ENCODE results near the gene VMO1.
"Not testable (repeated sequence)": the region's sequence is repeated elsewhere in the genome, so short reads cannot be mapped to it uniquely, and the experiment has no call there.

VMO1 gene

GRCh38 chr17:4786106-4786511 lies at the start of gene VMO1:
VMO1 (minus strand) TSS chr17:4786364; CDS start chr17:4786352, 12 bp downstream.
- Mint-ChIP-seq H3K4me1 (ENCODE audit: low read depth) (peaks cover 28% of the 10 kb centered on the region), H3K27ac (no peak within 1 kb of the TSS), H3K36me3 (no peaks in the 10 kb centered on the region)

GRCh38 chr17:4834681-4835020 lies 48.5 kb upstream of the VMO1 start:
- H3K4me3 Mint-ChIP-seq, result peak overlapping the region; percentile 94
- peaks cover 40% of the 10 kb centered on the region for H3K4me1 Mint-ChIP-seq (ENCODE audit: low read depth)
- peaks cover 8% of the 10 kb centered on the region for H3K36me3 Mint-ChIP-seq
- H3K27ac Mint-ChIP-seq, result peak overlapping the region; percentile 75
- H3K9me3 Mint-ChIP-seq (ENCODE audit: low read depth), result no peaks in the 10 kb centered on the region
- no peaks in the 10 kb centered on the region for H3K27me3 Mint-ChIP-seq

More at GRCh38 chr17:4786106-4786511, at the start of gene VMO1:
- H3K4me3 Mint-ChIP-seq, result peak within 1 kb of the TSS; percentile 35
- no peaks in the 10 kb centered on the region for H3K9me3 Mint-ChIP-seq (ENCODE audit: low read depth)
- peaks cover 25% of the 10 kb centered on the region for H3K27me3 Mint-ChIP-seq

GRCh38 chr17:4833941-4834680 lies 47.9 kb upstream of the VMO1 start:
- Mint-ChIP-seq H3K27ac (peak overlapping the region; percentile 75), H3K4me3 (peak overlapping the region; percentile 94), H3K4me1 (ENCODE audit: low read depth) (peaks cover 34% of the 10 kb centered on the region), H3K27me3 (no peaks in the 10 kb centered on the region), H3K9me3 (ENCODE audit: low read depth) (no peaks in the 10 kb centered on the region), H3K36me3 (peaks cover 3% of the 10 kb centered on the region)

GRCh38 chr17:4833178-4833940 lies 47.2 kb upstream of the VMO1 start, which contains the start of gene MINK1:
MINK1 (plus strand) TSS chr17:4833340; CDS start chr17:4833584, 244 bp downstream.
- Mint-ChIP-seq H3K4me1 (ENCODE audit: low read depth) (peaks cover 34% of the 10 kb centered on the region), H3K27ac (peak within 1 kb of the TSS; percentile 96), H3K9me3 (ENCODE audit: low read depth) (no peaks in the 10 kb centered on the region), H3K36me3 (peaks cover 3% of the 10 kb centered on the region), H3K4me3 (peak within 1 kb of the TSS; percentile 95), H3K27me3 (no peaks in the 10 kb centered on the region)

- H3K27me3 Mint-ChIP-seq; H3K9me3 Mint-ChIP-seq (ENCODE audit: low read depth); H3K36me3 Mint-ChIP-seq: not testable (repeated sequence)
- Mint-ChIP-seq H3K4me1 (ENCODE audit: low read depth) (peaks cover 32% of the 10 kb centered on the region), H3K27ac (peak overlapping the region; percentile 96), H3K4me3 (peak overlapping the region; percentile 95)
Observed at GRCh38 chr17:4832829-4833177, 46.6 kb upstream of the VMO1 start.

- Mint-ChIP-seq H3K9me3 (ENCODE audit: low read depth) (no peaks in the 10 kb centered on the region), H3K4me3 (no peak overlapping the region), H3K4me1 (ENCODE audit: low read depth) (no peaks in the 10 kb centered on the region), H3K27me3 (no peaks in the 10 kb centered on the region), H3K27ac (no peak overlapping the region), H3K36me3 (no peaks in the 10 kb centered on the region)
Observed at GRCh38 chr17:4827399-4827798, 41.2 kb upstream of the VMO1 start.

GRCh38 chr17:4823373-4824089 lies 37.4 kb upstream of the VMO1 start:
- no peak overlapping the region for H3K27ac Mint-ChIP-seq
- no peaks in the 10 kb centered on the region for H3K27me3 Mint-ChIP-seq
- H3K9me3 Mint-ChIP-seq (ENCODE audit: low read depth), result no peaks in the 10 kb centered on the region
- H3K36me3 Mint-ChIP-seq, result no peaks in the 10 kb centered on the region
- no peaks in the 10 kb centered on the region for H3K4me1 Mint-ChIP-seq (ENCODE audit: low read depth)
- no peak overlapping the region for H3K4me3 Mint-ChIP-seq

GRCh38 chr17:4822835-4823234 lies 36.7 kb upstream of the VMO1 start:
- H3K4me1 Mint-ChIP-seq (ENCODE audit: low read depth), result no peaks in the 10 kb centered on the region
- H3K9me3 Mint-ChIP-seq (ENCODE audit: low read depth), result no peaks in the 10 kb centered on the region
- H3K27me3 Mint-ChIP-seq, result no peaks in the 10 kb centered on the region
- H3K36me3 Mint-ChIP-seq, result no peaks in the 10 kb centered on the region
- no peak overlapping the region for H3K4me3 Mint-ChIP-seq
- no peak overlapping the region for H3K27ac Mint-ChIP-seq

GRCh38 chr17:4818276-4818675 lies 32.1 kb upstream of the VMO1 start:
- Mint-ChIP-seq H3K4me3 (no peak overlapping the region), H3K36me3 (no peaks in the 10 kb centered on the region), H3K27me3 (no peaks in the 10 kb centered on the region), H3K27ac (no peak overlapping the region), H3K4me1 (ENCODE audit: low read depth) (no peaks in the 10 kb centered on the region), H3K9me3 (ENCODE audit: low read depth) (no peaks in the 10 kb centered on the region)

- no peaks in the 10 kb centered on the region for H3K27me3 Mint-ChIP-seq
- H3K4me3 Mint-ChIP-seq, result no peak overlapping the region
- H3K4me1 Mint-ChIP-seq (ENCODE audit: low read depth), result no peaks in the 10 kb centered on the region
- H3K36me3 Mint-ChIP-seq, result peaks cover 2% of the 10 kb centered on the region
- H3K9me3 Mint-ChIP-seq (ENCODE audit: low read depth), result no peaks in the 10 kb centered on the region
- H3K27ac Mint-ChIP-seq, result no peak overlapping the region
Observed at GRCh38 chr17:4816826-4817225, 30.7 kb upstream of the VMO1 start.

GRCh38 chr17:4815043-4815675 lies 29.0 kb upstream of the VMO1 start:
- no peaks in the 10 kb centered on the region for H3K9me3 Mint-ChIP-seq (ENCODE audit: low read depth)
- peaks cover 1% of the 10 kb centered on the region for H3K4me1 Mint-ChIP-seq (ENCODE audit: low read depth)
- H3K36me3 Mint-ChIP-seq, result peaks cover 2% of the 10 kb centered on the region
- H3K27ac Mint-ChIP-seq, result no peak overlapping the region
- H3K4me3 Mint-ChIP-seq, result no peak overlapping the region
- H3K27me3 Mint-ChIP-seq, result no peaks in the 10 kb centered on the region

GRCh38 chr17:4812690-4813089 lies 26.5 kb upstream of the VMO1 start:
- Mint-ChIP-seq H3K27me3 (no peaks in the 10 kb centered on the region), H3K9me3 (ENCODE audit: low read depth) (no peaks in the 10 kb centered on the region), H3K4me3 (no peak overlapping the region), H3K4me1 (ENCODE audit: low read depth) (peaks cover 8% of the 10 kb centered on the region), H3K27ac (no peak overlapping the region), H3K36me3 (peaks cover 2% of the 10 kb centered on the region)

GRCh38 chr17:4811471-4811870 lies 25.3 kb upstream of the VMO1 start:
- no peaks in the 10 kb centered on the region for H3K9me3 Mint-ChIP-seq (ENCODE audit: low read depth)
- peaks cover 2% of the 10 kb centered on the region for H3K36me3 Mint-ChIP-seq
- H3K27ac Mint-ChIP-seq, result no peak overlapping the region
- peaks cover 8% of the 10 kb centered on the region for H3K4me1 Mint-ChIP-seq (ENCODE audit: low read depth)
- H3K4me3 Mint-ChIP-seq, result no peak overlapping the region
- no peaks in the 10 kb centered on the region for H3K27me3 Mint-ChIP-seq

- H3K9me3 Mint-ChIP-seq (ENCODE audit: low read depth), result no peaks in the 10 kb centered on the region
- H3K4me3 Mint-ChIP-seq, result no peak overlapping the region
- no peaks in the 10 kb centered on the region for H3K27me3 Mint-ChIP-seq
- H3K27ac Mint-ChIP-seq, result no peak overlapping the region
- peaks cover 14% of the 10 kb centered on the region for H3K4me1 Mint-ChIP-seq (ENCODE audit: low read depth)
- H3K36me3 Mint-ChIP-seq, result peaks cover 2% of the 10 kb centered on the region
Observed at GRCh38 chr17:4810696-4811290, 24.6 kb upstream of the VMO1 start.

Data from activated naive CD8-positive, alpha-beta T cell (primary cell).